ENCODE measurements around the gene SERPINA5.

The SERPINA5 gene

GRCh38 chr14:94569381-94570001 lies 11.7 kb upstream of the SERPINA5 start:
- no peak overlapping the region for H3K4me3 ChIP-seq (ENCODE audit: low read depth, low read length)
- H3K4me1 ChIP-seq = no peaks in the 10 kb centered on the region
- no peaks in the 10 kb centered on the region for H3K79me2 ChIP-seq
- H3K4me2 ChIP-seq (ENCODE audit: low read length) = no peak overlapping the region
- no peaks in the 10 kb centered on the region for H3K27me3 ChIP-seq (ENCODE audit: control insufficient read depth, insufficient read depth, low read length)
- no peak overlapping the region for H2AFZ ChIP-seq
- H3K27ac ChIP-seq = no peak overlapping the region
- no peaks in the 10 kb centered on the region for H3K36me3 ChIP-seq (ENCODE audit: control insufficient read depth, insufficient read depth, low read length)
- no peaks in the 10 kb centered on the region for H3K9me3 ChIP-seq (ENCODE audit: control insufficient read depth, low read length)
- TF ChIP-seq, protein P1, sequence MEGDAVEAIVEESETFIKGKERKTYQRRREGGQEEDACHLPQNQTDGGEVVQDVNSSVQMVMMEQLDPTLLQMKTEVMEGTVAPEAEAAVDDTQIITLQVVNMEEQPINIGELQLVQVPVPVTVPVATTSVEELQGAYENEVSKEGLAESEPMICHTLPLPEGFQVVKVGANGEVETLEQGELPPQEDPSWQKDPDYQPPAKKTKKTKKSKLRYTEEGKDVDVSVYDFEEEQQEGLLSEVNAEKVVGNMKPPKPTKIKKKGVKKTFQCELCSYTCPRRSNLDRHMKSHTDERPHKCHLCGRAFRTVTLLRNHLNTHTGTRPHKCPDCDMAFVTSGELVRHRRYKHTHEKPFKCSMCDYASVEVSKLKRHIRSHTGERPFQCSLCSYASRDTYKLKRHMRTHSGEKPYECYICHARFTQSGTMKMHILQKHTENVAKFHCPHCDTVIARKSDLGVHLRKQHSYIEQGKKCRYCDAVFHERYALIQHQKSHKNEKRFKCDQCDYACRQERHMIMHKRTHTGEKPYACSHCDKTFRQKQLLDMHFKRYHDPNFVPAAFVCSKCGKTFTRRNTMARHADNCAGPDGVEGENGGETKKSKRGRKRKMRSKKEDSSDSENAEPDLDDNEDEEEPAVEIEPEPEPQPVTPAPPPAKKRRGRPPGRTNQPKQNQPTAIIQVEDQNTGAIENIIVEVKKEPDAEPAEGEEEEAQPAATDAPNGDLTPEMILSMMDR (IDR thresholded peaks at IDR 0.05) = no peak
- no peak overlapping the region for H3K9ac ChIP-seq

GRCh38 chr14:94570002-94570400 lies 11.2 kb upstream of the SERPINA5 start:
- H3K4me1 ChIP-seq = no peaks in the 10 kb centered on the region

GRCh38 chr14:94570440-94570839 lies 10.8 kb upstream of the SERPINA5 start:
- Histone ChIP-seq H2AFZ (no peak overlapping the region), H3K79me2 (no peaks in the 10 kb centered on the region), H3K27me3 (ENCODE audit: control insufficient read depth, insufficient read depth, low read length) (no peaks in the 10 kb centered on the region), H3K36me3 (ENCODE audit: control insufficient read depth, insufficient read depth, low read length) (no peaks in the 10 kb centered on the region), H3K9ac (no peak overlapping the region), H3K4me2 (ENCODE audit: low read length) (no peak overlapping the region), H3K4me1 (no peaks in the 10 kb centered on the region), H3K4me3 (ENCODE audit: low read depth, low read length) (no peak overlapping the region), H3K27ac (no peak overlapping the region), H3K9me3 (ENCODE audit: control insufficient read depth, low read length) (no peaks in the 10 kb centered on the region)
- TF ChIP-seq, protein P1 (IDR thresholded peaks at IDR 0.05) = no peak

More at GRCh38 chr14:94570002-94570400, 11.2 kb upstream of the SERPINA5 start:
- Histone ChIP-seq H3K36me3 (ENCODE audit: control insufficient read depth, insufficient read depth, low read length) (no peaks in the 10 kb centered on the region), H3K9ac (no peak overlapping the region), H3K79me2 (no peaks in the 10 kb centered on the region), H3K27ac (no peak overlapping the region), H3K9me3 (ENCODE audit: control insufficient read depth, low read length) (no peaks in the 10 kb centered on the region), H3K4me3 (ENCODE audit: low read depth, low read length) (no peak overlapping the region), H3K4me2 (ENCODE audit: low read length) (no peak overlapping the region), H3K27me3 (ENCODE audit: control insufficient read depth, insufficient read depth, low read length) (no peaks in the 10 kb centered on the region), H2AFZ (no peak overlapping the region)
- TF ChIP-seq, protein P1 (IDR thresholded peaks at IDR 0.05) = no peak

DNA sequence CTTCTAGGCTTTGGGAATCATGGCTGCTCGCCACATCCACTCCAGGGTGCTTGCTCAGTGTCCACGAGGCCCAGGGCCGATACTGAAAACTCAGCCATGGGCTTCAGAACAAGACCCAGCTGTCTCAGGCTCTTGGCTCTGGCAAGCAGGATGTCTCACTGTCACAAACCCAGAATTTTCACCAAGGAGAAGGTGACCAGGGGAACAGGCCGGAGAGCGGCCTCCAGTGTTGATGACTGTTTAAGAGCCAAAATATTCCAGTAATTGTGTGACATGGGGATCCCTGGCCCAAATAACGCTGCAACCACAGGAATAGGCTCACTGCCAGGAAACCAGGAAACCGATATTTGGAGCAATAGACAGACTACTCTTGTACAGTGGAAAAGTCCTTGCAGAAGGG lies 9.8 kb upstream of the SERPINA5 start:
- Histone ChIP-seq H3K79me2 (no peaks in the 10 kb centered on the region), H3K9me3 (ENCODE audit: control insufficient read depth, low read length) (no peaks in the 10 kb centered on the region), H3K4me1 (no peaks in the 10 kb centered on the region), H3K27me3 (ENCODE audit: control insufficient read depth, insufficient read depth, low read length) (no peaks in the 10 kb centered on the region), H2AFZ (no peak overlapping the region), H3K36me3 (ENCODE audit: control insufficient read depth, insufficient read depth, low read length) (no peaks in the 10 kb centered on the region), H3K4me2 (ENCODE audit: low read length) (no peak overlapping the region), H3K27ac (no peak overlapping the region), H3K9ac (no peak overlapping the region), H3K4me3 (ENCODE audit: low read depth, low read length) (no peak overlapping the region)
- TF ChIP-seq, protein P1 (IDR thresholded peaks at IDR 0.05) = no peak

GRCh38 chr14:94571950-94572349 lies 9.3 kb upstream of the SERPINA5 start:
- Histone ChIP-seq H3K9me3 (ENCODE audit: control insufficient read depth, low read length) (no peaks in the 10 kb centered on the region), H3K27ac (no peak overlapping the region), H3K36me3 (ENCODE audit: control insufficient read depth, insufficient read depth, low read length) (no peaks in the 10 kb centered on the region)

More at GRCh38 chr14:94571950-94572349, 9.3 kb upstream of the SERPINA5 start:
- H3K4me3 ChIP-seq (ENCODE audit: low read depth, low read length) = no peak overlapping the region
- TF ChIP-seq, protein P1 (IDR thresholded peaks at IDR 0.05) = no peak
- H2AFZ ChIP-seq = no peak overlapping the region
- H3K27me3 ChIP-seq (ENCODE audit: control insufficient read depth, insufficient read depth, low read length) = no peaks in the 10 kb centered on the region
- H3K79me2 ChIP-seq = no peaks in the 10 kb centered on the region
- no peaks in the 10 kb centered on the region for H3K4me1 ChIP-seq
- H3K9ac ChIP-seq = no peak overlapping the region
- no peak overlapping the region for H3K4me2 ChIP-seq (ENCODE audit: low read length)

Measured in parathyroid adenoma (tissue), 2 donors.